Chondrocyte (in vitro differentiated cells): ENCODE measurements around the gene SETSIP. TPM values are rescaled to one million over a fixed set of nuclear protein-coding genes. Genes with fewer than 3 reads are reported as not detected.
"Not testable (repeated sequence)": the region's sequence is repeated elsewhere in the genome, so short reads cannot be mapped to it uniquely, and the experiment has no call there.

Experiments used
- DNase-seq: peaks from one replicate; pipeline ENCODE4 v3.0.0; 2021; ENCODE audit warnings: mixed read lengths, low spot score
- H3K27ac Mint-ChIP-seq: one replicate; pipeline ENCODE4 v1.8.0; 2021; ENCODE audit warnings: mild to moderate bottlenecking, moderate library complexity, mixed read lengths; ENCODE audit not compliant: unreplicated experiment
- H3K27me3 Mint-ChIP-seq: 2 replicates; pipeline ENCODE4 v1.8.0; 2021; ENCODE audit warnings: low read depth, mixed read lengths
- H3K36me3 Mint-ChIP-seq: 2 replicates; pipeline ENCODE4 v1.8.0; 2021; ENCODE audit warnings: low read depth, mixed read lengths
- H3K4me1 Mint-ChIP-seq: 2 replicates; pipeline ENCODE4 v1.8.0; 2021; ENCODE audit warnings: low read depth, mild to moderate bottlenecking, mixed read lengths
- H3K4me3 Mint-ChIP-seq: one replicate; pipeline ENCODE4 v1.8.0; 2021; ENCODE audit warnings: mild to moderate bottlenecking, moderate library complexity, mixed read lengths; ENCODE audit not compliant: unreplicated experiment
- H3K9me3 Mint-ChIP-seq: 2 replicates; pipeline ENCODE4 v1.8.0; 2021; ENCODE audit warnings: low read depth, mixed read lengths
- CTCF ChIP-seq: fragments of 200-600 bp; sonication (generic); IDR thresholded peaks from 2 replicates; pipeline ENCODE4 v1.5.0; 2021; ENCODE audit warnings: antibody characterized with exemption, mild to moderate bottlenecking, moderate library complexity
- total RNA-seq: library from RNA; stranded (reverse); gene quantifications from 3 replicates; pipeline ENCODE4 v1.2.1, GENCODE V29; 2021

SETSIP gene
- total RNA-seq, 1 donor from 2014 or later: not detected

- H3K9me3 Mint-ChIP-seq: peaks cover 20% of the 10 kb centered on the region
- peaks cover 7% of the 10 kb centered on the region for H3K4me1 Mint-ChIP-seq
- no peak for DNase-seq
- H3K4me3 Mint-ChIP-seq: peak within 1 kb of the TSS; percentile 95
- no peaks in the 10 kb centered on the region for H3K27me3 Mint-ChIP-seq
- TF ChIP-seq CTCF: peak; percentile 20
- H3K36me3 Mint-ChIP-seq: peaks cover 9% of the 10 kb centered on the region
- peak within 1 kb of the TSS; percentile 81 for H3K27ac Mint-ChIP-seq
Observed at GRCh38 chr1:92080128-92080985, 5.1 kb upstream of the SETSIP start, which contains the start of gene BTBD8. Gene BTBD8, plus strand, starts transcription at chr1:92080345. Its CDS starts 227 bp downstream, at chr1:92080572.

DNA sequence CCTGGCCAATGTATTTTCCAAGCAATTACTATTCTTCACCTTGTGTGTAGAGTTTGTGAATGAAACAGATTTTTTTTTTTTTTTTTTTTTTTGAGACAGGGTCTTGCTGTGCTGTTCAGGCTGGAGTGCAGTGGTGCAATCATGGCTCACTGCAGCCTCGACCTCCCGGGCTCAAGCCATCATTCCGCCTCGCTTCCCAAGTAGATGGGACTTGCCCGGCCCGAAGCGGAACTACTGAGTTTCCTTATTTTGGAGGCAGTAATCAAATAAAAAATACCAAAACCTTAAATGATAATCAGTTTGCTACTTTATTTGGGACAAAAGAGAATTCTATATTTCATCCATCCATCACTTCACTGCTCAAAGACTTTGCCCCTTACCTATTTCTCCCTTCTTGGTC lies 4.2 kb upstream of the SETSIP start:
- peaks cover 12% of the 10 kb centered on the region for H3K9me3 Mint-ChIP-seq
- H3K4me3 Mint-ChIP-seq: peak overlapping the region; percentile 95
- DNase-seq: no peak
- H3K27me3 Mint-ChIP-seq: peaks cover 1% of the 10 kb centered on the region
- peaks cover 7% of the 10 kb centered on the region for H3K4me1 Mint-ChIP-seq
- no peak for TF ChIP-seq CTCF
- no peak overlapping the region for H3K27ac Mint-ChIP-seq
- H3K36me3 Mint-ChIP-seq: peaks cover 3% of the 10 kb centered on the region

DNA sequence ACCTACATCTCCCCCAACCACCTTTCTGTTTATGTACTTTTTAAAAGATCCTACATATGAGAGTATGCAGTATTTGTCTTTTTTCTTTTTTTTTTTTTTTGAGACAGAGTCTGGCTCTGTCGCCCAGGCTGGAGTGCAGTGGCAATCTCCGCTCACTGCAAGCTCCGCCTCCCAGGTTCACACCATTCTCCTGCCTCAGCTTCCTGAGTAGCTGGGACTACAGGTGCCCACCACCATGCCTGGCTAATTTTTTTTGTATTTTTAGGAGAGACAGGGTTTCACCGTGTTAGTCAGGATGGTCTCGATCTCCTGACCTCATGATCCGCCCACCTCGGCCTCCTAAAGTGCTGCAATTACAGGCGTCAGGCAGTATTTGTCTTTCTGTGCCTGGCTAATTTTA lies 2.9 kb upstream of the SETSIP start:
- H3K4me3 Mint-ChIP-seq, H3K9me3 Mint-ChIP-seq, H3K36me3 Mint-ChIP-seq, DNase-seq, H3K27ac Mint-ChIP-seq, H3K4me1 Mint-ChIP-seq, H3K27me3 Mint-ChIP-seq: not testable (repeated sequence)

- Mint-ChIP-seq H3K36me3 (no peaks in the 10 kb centered on the region), H3K4me3 (no peak overlapping the region), H3K27ac (no peak overlapping the region), H3K9me3 (no peaks in the 10 kb centered on the region), H3K4me1 (peaks cover 7% of the 10 kb centered on the region), H3K27me3 (peaks cover 2% of the 10 kb centered on the region)
- TF ChIP-seq CTCF: no peak
- no peak for DNase-seq
Observed at GRCh38 chr1:92076363-92076762, 1.2 kb upstream of the SETSIP start.

DNA sequence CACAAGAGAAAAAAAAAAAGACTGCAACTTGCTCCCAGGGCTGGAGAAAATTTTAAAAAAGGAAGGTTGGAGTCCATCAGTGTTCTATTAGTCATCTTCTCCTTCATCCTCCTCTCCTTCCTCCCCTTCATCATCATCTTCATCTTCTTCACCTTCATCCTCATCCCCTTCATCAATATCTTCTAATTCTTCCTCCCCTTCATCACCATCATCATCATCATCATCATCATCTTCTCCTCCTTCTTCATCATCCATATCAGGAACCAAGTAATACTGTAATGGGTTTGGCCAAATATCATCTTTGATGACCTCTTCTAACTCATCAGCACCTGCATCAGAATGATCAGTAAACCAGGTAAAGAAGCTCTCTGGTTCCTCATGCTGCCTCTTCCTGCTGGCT lies 765 bp downstream of the SETSIP start:
- not testable (repeated sequence) for H3K36me3 Mint-ChIP-seq, H3K4me3 Mint-ChIP-seq, DNase-seq, H3K27ac Mint-ChIP-seq, H3K4me1 Mint-ChIP-seq, H3K27me3 Mint-ChIP-seq, H3K9me3 Mint-ChIP-seq

DNA sequence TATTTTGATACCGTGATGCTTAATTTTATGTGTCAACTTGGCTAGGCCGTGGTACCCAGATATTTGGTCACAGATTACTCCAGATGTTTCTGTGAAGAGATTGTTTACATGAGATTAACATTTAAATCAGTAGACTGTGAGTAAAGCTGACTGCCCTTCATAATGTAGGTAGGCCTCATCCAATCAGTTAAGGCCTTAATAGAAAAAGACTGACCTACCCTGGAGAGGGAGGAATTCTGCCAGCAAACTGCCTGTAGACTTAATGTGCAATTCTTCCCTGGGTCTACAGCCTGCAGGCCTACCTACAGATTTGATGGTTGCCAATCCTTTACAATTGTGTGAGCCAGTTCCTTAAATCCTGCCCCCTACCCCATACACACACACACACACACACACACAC lies 4.3 kb downstream of the SETSIP start:
- DNase-seq: no peak
- Mint-ChIP-seq H3K36me3 (no peaks in the 10 kb centered on the region), H3K4me3 (no peak overlapping the region), H3K27me3 (peaks cover 2% of the 10 kb centered on the region), H3K4me1 (no peaks in the 10 kb centered on the region), H3K27ac (no peak overlapping the region), H3K9me3 (no peaks in the 10 kb centered on the region)
- TF ChIP-seq CTCF: no peak
